H1 (cell line): ENCODE results near the gene GUCA1A. TPM values are rescaled to one million over a fixed set of nuclear protein-coding genes. Genes with fewer than 3 reads are reported as not detected.

Source experiments
- CTCF ChIA-PET: fragments of 300-600 bp; sonication (Branson Sonifier 250); formaldehyde crosslinking; loops from one replicate; lab custom pipeline; 2021; ENCODE audit not compliant: partially characterized antibody; lab: Charles Lee
- POLR2A ChIA-PET: fragments of 300-600 bp; sonication (Branson Sonifier 250); formaldehyde crosslinking; loops from one replicate; lab custom pipeline; 2021; ENCODE audit warnings: inconsistent platforms; ENCODE audit not compliant: partially characterized antibody; lab: Charles Lee
- DNase-seq, 2 experiments: peaks; one replicate each; pipeline versions ENCODE4 v3.0.0 to v3.0.0-alpha.2; 2010 to 2022; ENCODE audit warnings: low spot score in 2 of 2, low read depth in 1 of 2, mixed read lengths in 1 of 2
- FAIRE-seq: peaks from 2 replicates; lab custom pipeline; 2011; peaks lifted over from hg19 to GRCh38; lab: Jason Lieb, UNC
- H2AFZ ChIP-seq: 2 replicates; pipeline ENCODE4 v1.8.1; 2012; ENCODE audit warnings: low read length, inconsistent platforms
- H2AK5ac ChIP-seq: 2 replicates; pipeline ENCODE4 v1.6.1; 2013; ENCODE audit warnings: low read depth, low read length
- H2BK120ac ChIP-seq: replicated peaks from 2 replicates; pipeline ENCODE3; 2013; ENCODE audit warnings: low read depth, low read length, inconsistent platforms
- H2BK12ac ChIP-seq: 2 replicates; pipeline ENCODE4 v1.6.1; 2013; ENCODE audit warnings: low read depth, low read length
- H2BK15ac ChIP-seq: 2 replicates; pipeline ENCODE4 v1.6.1; 2013; ENCODE audit warnings: low read length
- H2BK20ac ChIP-seq: 2 replicates; pipeline ENCODE4 v1.6.1; 2013; ENCODE audit warnings: low read length
- H2BK5ac ChIP-seq: 2 replicates; pipeline ENCODE4 v1.6.1; 2013; ENCODE audit warnings: low read depth, low read length
- H3K14ac ChIP-seq: 2 replicates; pipeline ENCODE4 v1.6.1; 2013; ENCODE audit warnings: inconsistent platforms; ENCODE audit not compliant: insufficient read length
- H3K18ac ChIP-seq: 2 replicates; pipeline ENCODE4 v1.6.1; 2013; ENCODE audit warnings: low read length; ENCODE audit errors: extremely low read depth
- H3K23ac ChIP-seq: 2 replicates; pipeline ENCODE4 v1.6.1; 2013; ENCODE audit warnings: inconsistent platforms; ENCODE audit not compliant: insufficient read length
- H3K23me2 ChIP-seq: 2 replicates; pipeline ENCODE4 v1.6.1; 2013; ENCODE audit warnings: low read depth, low read length
- H3K27ac ChIP-seq: 2 replicates; pipeline ENCODE4 v1.6.1; 2011; ENCODE audit warnings: low read depth, low read length, inconsistent platforms
- H3K27me3 ChIP-seq, 4 experiments: replicated peaks in 1 of 4; 1 replicate in 1 of 4; 2 replicates in 3 of 4; pipeline versions ENCODE4 v1.6.1 to v1.8.1; 2011 to 2013; ENCODE audit warnings: low read length in 3 of 4, mild to moderate bottlenecking in 3 of 4, inconsistent platforms in 2 of 4, mixed read lengths in 2 of 4, moderate library complexity in 1 of 4; ENCODE audit not compliant: control insufficient read depth in 3 of 4, insufficient read depth in 3 of 4; ENCODE audit errors: extremely low read depth in 1 of 4
- H3K36me3 ChIP-seq, 4 experiments: 2 replicates each; pipeline versions ENCODE4 v1.6.1 to v1.8.1; 2011 to 2013; ENCODE audit warnings: mild to moderate bottlenecking in 4 of 4, low read length in 3 of 4, moderate library complexity in 2 of 4, control low read depth in 1 of 4, inconsistent platforms in 1 of 4; ENCODE audit not compliant: insufficient read depth in 4 of 4, control insufficient read depth in 2 of 4
- H3K4ac ChIP-seq: replicated peaks from 2 replicates; pipeline ENCODE3; 2013; ENCODE audit warnings: low read length, low read depth, mixed read lengths, inconsistent platforms; ENCODE audit not compliant: insufficient read length
- H3K4me1 ChIP-seq, 4 experiments: replicated peaks in 1 of 4; 1 replicate in 1 of 4; 2 replicates in 3 of 4; pipeline versions ENCODE4 v1.6.1 to v1.8.1; 2011 to 2013; ENCODE audit warnings: low read length in 3 of 4, inconsistent platforms in 2 of 4, mixed read lengths in 1 of 4; ENCODE audit not compliant: insufficient read depth in 4 of 4, control insufficient read depth in 3 of 4
- H3K4me2 ChIP-seq, 2 experiments: 2 replicates each; pipeline versions ENCODE4 v1.6.1 to v1.8.1; 2011 to 2013; ENCODE audit warnings: low read depth in 2 of 2, low read length in 2 of 2, control low read depth in 1 of 2, inconsistent platforms in 1 of 2, mild to moderate bottlenecking in 1 of 2; ENCODE audit not compliant: insufficient read depth in 1 of 2
- H3K4me3 ChIP-seq, 4 experiments: fragments of 200-600, 300-600 bp in 1 of 4; sonication (generic), shearing (Covaris generic), sonication (Bioruptor Twin) in 1 of 4; 2 replicates each; pipeline versions ENCODE4 v1.5.1 to v1.8.1; 2011 to 2016; ENCODE audit warnings: low read length in 4 of 4, low read depth in 3 of 4, control low read depth in 2 of 4, inconsistent platforms in 2 of 4, mild to moderate bottlenecking in 2 of 4, mixed read lengths in 1 of 4, moderate library complexity in 1 of 4; ENCODE audit not compliant: insufficient read depth in 2 of 4; ENCODE audit errors: extremely low read depth in 1 of 4
- H3K56ac ChIP-seq: replicated peaks from 2 replicates; pipeline ENCODE3; 2013; ENCODE audit warnings: low read depth, mild to moderate bottlenecking, mixed read lengths, low read length, inconsistent platforms; ENCODE audit not compliant: insufficient read length
- H3K79me1 ChIP-seq: 2 replicates; pipeline ENCODE4 v1.6.1; 2013; ENCODE audit warnings: low read depth, low read length, control low read depth
- H3K79me2 ChIP-seq, 2 experiments: 2 replicates each; pipeline versions ENCODE4 v1.6.1 to v1.8.1; 2012 to 2013; ENCODE audit warnings: low read length in 2 of 2, mild to moderate bottlenecking in 2 of 2, inconsistent platforms in 1 of 2; ENCODE audit not compliant: insufficient read depth in 2 of 2, control insufficient read depth in 1 of 2
- H3K9ac ChIP-seq, 4 experiments: replicated peaks in 1 of 4; 1 replicate in 1 of 4; 2 replicates in 3 of 4; pipeline versions ENCODE4 v1.6.1 to v1.8.1; 2011 to 2013; ENCODE audit warnings: low read depth in 3 of 4, low read length in 3 of 4, control low read depth in 2 of 4, mild to moderate bottlenecking in 2 of 4, moderate library complexity in 2 of 4, inconsistent platforms in 1 of 4; ENCODE audit errors: extremely low read depth in 1 of 4
- H3K9me3 ChIP-seq, 2 experiments: 2 replicates each; pipeline versions ENCODE4 v1.6.1 to v1.8.1; 2012 to 2013; ENCODE audit warnings: mild to moderate bottlenecking in 2 of 2, moderate library complexity in 2 of 2, control low read depth in 1 of 2, inconsistent platforms in 1 of 2, low read depth in 1 of 2, low read length in 1 of 2, mixed read lengths in 1 of 2; ENCODE audit not compliant: insufficient read depth in 2 of 2
- H4K20me1 ChIP-seq, 2 experiments: replicated peaks in 1 of 2; 2 replicates each; pipeline versions ENCODE3 to v1.8.1; 2011 to 2013; ENCODE audit warnings: inconsistent platforms in 2 of 2, low read length in 2 of 2, mild to moderate bottlenecking in 1 of 2; ENCODE audit not compliant: insufficient read depth in 2 of 2, control insufficient read depth in 1 of 2
- H4K5ac ChIP-seq: 2 replicates; pipeline ENCODE4 v1.6.1; 2013; ENCODE audit warnings: low read length, low read depth, mixed read lengths, inconsistent platforms; ENCODE audit not compliant: insufficient read length
- H4K8ac ChIP-seq: 2 replicates; pipeline ENCODE4 v1.8.0; 2013; ENCODE audit warnings: mild to moderate bottlenecking, moderate library complexity, low read length, inconsistent platforms; ENCODE audit not compliant: insufficient read depth; ENCODE audit errors: extremely low read depth
- H4K91ac ChIP-seq: replicated peaks from 2 replicates; pipeline ENCODE3; 2013; ENCODE audit warnings: low read length, mixed read lengths, inconsistent platforms; ENCODE audit not compliant: insufficient read length
- BRCA1 ChIP-seq: IDR thresholded peaks from 2 replicates; pipeline ENCODE4 v1.6.1; 2012; ENCODE audit warnings: low read depth, low read length, improper control_type of control experiment
- CBX5 ChIP-seq: fragments of 300-800, 300-1000 bp; sonication (generic); IDR thresholded peaks from 2 replicates; pipeline ENCODE4 v1.7.1; 2016; ENCODE audit warnings: antibody characterized with exemption, low read length, low read depth
- CEBPB ChIP-seq: IDR thresholded peaks from 2 replicates; pipeline ENCODE4 v1.6.1; 2012; ENCODE audit warnings: low read depth, low read length
- EZH2 ChIP-seq: fragments of 200-600 bp; sonication (generic); IDR thresholded peaks from 2 replicates; pipeline ENCODE4 v1.7.1; 2012; ENCODE audit warnings: low read depth, mild to moderate bottlenecking, moderate library complexity, low read length, inconsistent platforms; ENCODE audit not compliant: severe bottlenecking
- NRF1 ChIP-seq: IDR thresholded peaks from 2 replicates; pipeline ENCODE4 v1.6.1; 2011; ENCODE audit warnings: mild to moderate bottlenecking, low read depth, low read length, improper control_type of control experiment
- PHF8 ChIP-seq: fragments of 200-600 bp; sonication (generic); conservative IDR thresholded peaks from 2 replicates; pipeline ENCODE4 v1.7.1; 2012; ENCODE audit warnings: low read depth, mild to moderate bottlenecking, inconsistent platforms, low read length, moderate library complexity
- POU5F1 ChIP-seq: IDR thresholded peaks from 2 replicates; pipeline ENCODE4 v1.6.1; 2011; ENCODE audit warnings: low read depth, mild to moderate bottlenecking, low read length, moderate library complexity
- RFX5 ChIP-seq: IDR thresholded peaks from 2 replicates; pipeline ENCODE4 v1.6.1; 2011; ENCODE audit warnings: low read depth, low read length, improper control_type of control experiment, borderline replicate concordance
- TAF1 ChIP-seq: IDR thresholded peaks from 2 replicates; pipeline ENCODE4 v1.6.1; 2011; ENCODE audit warnings: mild to moderate bottlenecking, low read depth, low read length
- polyA plus RNA-seq, 7 experiments: library from polyadenylated mRNA; depleted of rRNA in 3 of 7; stranded (reverse) in 5 of 7; unstranded in 2 of 7; fragments of >200 nt in 5 of 7; fragments of 200-250 nt in 2 of 7; gene quantifications; 1 replicate in 5 of 7; 2 replicates in 1 of 7; 4 replicates in 1 of 7; pipeline versions ENCODE4 v1.2.1 to v1.2.3, GENCODE V29; 2011 to 2013; ENCODE audit warnings: missing spikeins in 2 of 7, mixed read lengths in 2 of 7
- total RNA-seq: library from RNA; stranded (reverse); fragmentation: NEBNext Ultra II Directional; extraction: Animal tissue kit (Norgen Biotek cat#: 25700); gene quantifications from 2 replicates; pipeline ENCODE4 v1.2.1, GENCODE V29; 2021
- TF ChIP-seq, protein P1 (sequence below), 3 experiments: IDR thresholded peaks; 1 replicate in 2 of 3; 2 replicates in 1 of 3; pipeline versions ENCODE4 v1.5.1 to v1.6.1; 2011; ENCODE audit warnings: low read length in 3 of 3, mild to moderate bottlenecking in 3 of 3, inconsistent platforms in 2 of 3, low read depth in 1 of 3, moderate library complexity in 1 of 3; ENCODE audit not compliant: insufficient read depth in 1 of 3; ENCODE audit errors: control extremely low read depth in 1 of 3

GUCA1A gene
- total and polyA plus RNA-seq, 2 of the 8 experiments (the other 6 are each of a cell fraction or from before 2014, with no cell fraction given), result 4.6 to 24.6 TPM

- Histone ChIP-seq H3K27ac (no peak overlapping the region), H3K4ac (no peak overlapping the region), H3K9me3 (no peaks in the 10 kb centered on the region), H3K4me3 (no peak overlapping the region), H2BK15ac (no peak overlapping the region), H3K18ac (no peak overlapping the region), H3K79me2 (no peaks in the 10 kb centered on the region), H4K5ac (no peak overlapping the region), H2AK5ac (no peak overlapping the region), H3K27me3 (peaks cover 0 to 3% (median 0%) of the 10 kb centered on the region in 4 experiments; a peak in 3 of 7 replicates), H2BK12ac (no peak overlapping the region), H3K4me2 (no peak overlapping the region), H2BK120ac (no peak overlapping the region), H2BK5ac (no peak overlapping the region), H3K79me1 (no peaks in the 10 kb centered on the region), H2BK20ac (no peak overlapping the region), H3K14ac (no peak overlapping the region), H3K23ac (no peak overlapping the region), H3K36me3 (no peaks in the 10 kb centered on the region), H2AFZ (no peak overlapping the region), H3K4me1 (peaks cover 1 to 11% (median 6%) of the 10 kb centered on the region in 4 experiments; a peak in 5 of 7 replicates), H4K8ac (no peak overlapping the region), H4K91ac (no peak overlapping the region), H3K56ac (no peak overlapping the region), H3K23me2 (no peaks in the 10 kb centered on the region), H4K20me1 (no peaks in the 10 kb centered on the region), H3K9ac (no peak overlapping the region)
- ChIA-PET CTCF (interaction anchor here (0.9 to 4.2 kb wide), 7 partner anchors 12 to 60 kb away, joined by 3 to 14 read pairs (median 3); no protein-coding TSS in a partner anchor), POLR2A (interaction anchor here (0.6 to 1.5 kb wide), 4 partner anchors 12 to 20 kb away, joined by 3 to 9 read pairs (median 4); partner anchors contain the start of gene C6orf132)
- FAIRE-seq (no peak), DNase-seq (no peak)
- no peak for TF ChIP-seq EZH2
- TF ChIP-seq TAF1, result no peak
- no peak for TF ChIP-seq CEBPB
- TF ChIP-seq POU5F1, result no peak
- no peak for TF ChIP-seq RFX5
- TF ChIP-seq NRF1, result no peak
- no peak for TF ChIP-seq BRCA1
- no peak for TF ChIP-seq PHF8
- TF ChIP-seq CBX5, result no peak
- TF ChIP-seq, protein P1, sequence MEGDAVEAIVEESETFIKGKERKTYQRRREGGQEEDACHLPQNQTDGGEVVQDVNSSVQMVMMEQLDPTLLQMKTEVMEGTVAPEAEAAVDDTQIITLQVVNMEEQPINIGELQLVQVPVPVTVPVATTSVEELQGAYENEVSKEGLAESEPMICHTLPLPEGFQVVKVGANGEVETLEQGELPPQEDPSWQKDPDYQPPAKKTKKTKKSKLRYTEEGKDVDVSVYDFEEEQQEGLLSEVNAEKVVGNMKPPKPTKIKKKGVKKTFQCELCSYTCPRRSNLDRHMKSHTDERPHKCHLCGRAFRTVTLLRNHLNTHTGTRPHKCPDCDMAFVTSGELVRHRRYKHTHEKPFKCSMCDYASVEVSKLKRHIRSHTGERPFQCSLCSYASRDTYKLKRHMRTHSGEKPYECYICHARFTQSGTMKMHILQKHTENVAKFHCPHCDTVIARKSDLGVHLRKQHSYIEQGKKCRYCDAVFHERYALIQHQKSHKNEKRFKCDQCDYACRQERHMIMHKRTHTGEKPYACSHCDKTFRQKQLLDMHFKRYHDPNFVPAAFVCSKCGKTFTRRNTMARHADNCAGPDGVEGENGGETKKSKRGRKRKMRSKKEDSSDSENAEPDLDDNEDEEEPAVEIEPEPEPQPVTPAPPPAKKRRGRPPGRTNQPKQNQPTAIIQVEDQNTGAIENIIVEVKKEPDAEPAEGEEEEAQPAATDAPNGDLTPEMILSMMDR (IDR thresholded peaks at IDR 0.05; ENCODE audit: control extremely low read depth in 1 of 3, insufficient read depth in 1 of 3, low read depth in 1 of 3, low read length in 3 of 3), result no peak
These were observed 18.5 kb upstream of the GUCA1A start for GRCh38 chr6:42154461-42155209.
